B cell (primary cell): Measurements from ENCODE around the gene TET3. TPM values are rescaled to one million over a fixed set of nuclear protein-coding genes. Genes with fewer than 3 reads are reported as not detected.
A peak's percentile ranks its signal among the peaks of the same experiment; 100 is the strongest.

Experiments used
- ATAC-seq: fragments of 200-7000 bp; cut with Tn5 transposase; one replicate; pipeline ENCODE4 v1.10.0; 2021; ENCODE audit warnings: low read depth, mild to moderate bottlenecking, moderate number of reproducible peaks, moderate library complexity
- CTCF ChIA-PET: fragments of 350-600 bp; sonication (Branson Sonifier 250); formaldehyde crosslinking; loops from one replicate; lab custom pipeline; 2021; ENCODE audit warnings: antibody characterized with exemption, inconsistent platforms; lab: Charles Lee
- POLR2A ChIA-PET: fragments of 350-600 bp; sonication (Branson Sonifier 250); formaldehyde crosslinking; loops from one replicate; lab custom pipeline; 2021; ENCODE audit warnings: antibody characterized with exemption; lab: Charles Lee
- DNase-seq: peaks from one replicate; pipeline ENCODE4 v3.0.0; 2013
- H2AFZ ChIP-seq: 2 replicates; pipeline ENCODE4 v1.6.1; 2012; ENCODE audit warnings: mild to moderate bottlenecking, low read depth, low read length; ENCODE audit not compliant: insufficient read depth, poor library complexity, severe bottlenecking
- H3K27ac ChIP-seq, 2 donors: 1 replicate in 1 of 2; 2 replicates in 1 of 2; pipeline ENCODE4 v1.5.1; 2012 to 2013; ENCODE audit warnings: low read length in 2 of 2, mild to moderate bottlenecking in 2 of 2, moderate library complexity in 1 of 2
- H3K27me3 ChIP-seq, 4 experiments: fragments of 200-600 bp in 1 of 4; sonication (generic) in 1 of 4; replicated peaks in 1 of 4; 1 replicate in 2 of 4; 2 replicates in 2 of 4; pipeline versions ENCODE4 v1.6.1 to v1.7.0; 2013 to 2016; ENCODE audit warnings: low read length in 3 of 4, mild to moderate bottlenecking in 2 of 4, mixed read lengths in 1 of 4, moderate library complexity in 1 of 4; ENCODE audit not compliant: insufficient read depth in 4 of 4, control insufficient read depth in 3 of 4; ENCODE audit errors: control extremely low read depth in 1 of 4
- H3K36me3 ChIP-seq, 2 experiments: replicated peaks in 1 of 2; 1 replicate in 1 of 2; 2 replicates in 1 of 2; pipeline versions ENCODE4 v1.6.1 to v1.7.1; 2013; ENCODE audit warnings: low read length in 1 of 2; ENCODE audit not compliant: insufficient read depth in 2 of 2, control insufficient read depth in 1 of 2; ENCODE audit errors: control extremely low read depth in 1 of 2, extremely low read depth in 1 of 2
- H3K4me1 ChIP-seq, 2 donors: fragments of 200-600 bp in 1 of 2; sonication (generic) in 1 of 2; 1 replicate in 1 of 2; 2 replicates in 1 of 2; pipeline versions ENCODE4 v1.5.1 to v1.6.1; 2013 to 2017; ENCODE audit warnings: low read length in 2 of 2; ENCODE audit not compliant: control insufficient read depth in 2 of 2, insufficient read depth in 2 of 2
- H3K4me2 ChIP-seq: replicated peaks from 2 replicates; pipeline ENCODE3; 2012; ENCODE audit warnings: mild to moderate bottlenecking, low read depth, low read length; ENCODE audit not compliant: poor library complexity, severe bottlenecking
- H3K4me3 ChIP-seq, 5 experiments: fragments of 200-600 bp in 1 of 5; sonication (generic) in 1 of 5; 1 replicate in 3 of 5; 2 replicates in 2 of 5; pipeline versions ENCODE4 v1.5.1 to v1.7.0; 2011 to 2016; ENCODE audit warnings: low read length in 4 of 5, mild to moderate bottlenecking in 4 of 5, low read depth in 2 of 5, control low read depth in 1 of 5, moderate library complexity in 1 of 5; ENCODE audit not compliant: insufficient read depth in 1 of 5; ENCODE audit errors: control extremely low read depth in 1 of 5, extremely low read depth in 1 of 5
- H3K79me2 ChIP-seq: fragments of 200-600 bp; sonication (generic); one replicate; pipeline ENCODE4 v1.6.0; 2016; ENCODE audit warnings: low read length; ENCODE audit not compliant: control insufficient read depth, insufficient read depth
- H3K9ac ChIP-seq: fragments of 200-600 bp; sonication (generic); 2 replicates; pipeline ENCODE4 v1.6.1; 2017; ENCODE audit warnings: mild to moderate bottlenecking, low read length, moderate library complexity
- H3K9me3 ChIP-seq, 3 donors: one replicate each; pipeline versions ENCODE4 v1.6.1 to v1.7.1; 2013; ENCODE audit warnings: low read length in 2 of 3; ENCODE audit not compliant: control insufficient read depth in 2 of 3, insufficient read depth in 1 of 3; ENCODE audit errors: control extremely low read depth in 1 of 3
- H4K20me1 ChIP-seq: 2 replicates; pipeline ENCODE4 v1.6.0; 2012; ENCODE audit warnings: mild to moderate bottlenecking, low read length; ENCODE audit not compliant: insufficient read depth, control insufficient read depth, poor library complexity, severe bottlenecking
- H3K27ac Mint-ChIP-seq: one replicate; pipeline ENCODE4 v1.8.0; 2021; ENCODE audit warnings: mixed read lengths
- H3K27me3 Mint-ChIP-seq: one replicate; pipeline ENCODE4 v1.8.0; 2021; ENCODE audit warnings: mixed read lengths
- H3K4me1 Mint-ChIP-seq: one replicate; pipeline ENCODE4 v1.8.0; 2021; ENCODE audit warnings: mixed read lengths
- H3K4me3 Mint-ChIP-seq: one replicate; pipeline ENCODE4 v1.8.0; 2021; ENCODE audit warnings: mixed read lengths
- H3K9me3 Mint-ChIP-seq: one replicate; pipeline ENCODE4 v1.8.0; 2022; ENCODE audit warnings: mixed read lengths; ENCODE audit not compliant: insufficient read depth
- CTCF ChIP-seq: fragments of 200-600 bp; IDR thresholded peaks from one replicate; pipeline ENCODE4 v1.8.0; 2022; ENCODE audit warnings: antibody characterized with exemption, mild to moderate bottlenecking
- EZH2 ChIP-seq: IDR thresholded peaks from 2 replicates; pipeline ENCODE4 v1.6.1; 2012; ENCODE audit warnings: borderline replicate concordance, low read depth, mild to moderate bottlenecking, moderate library complexity, low read length; ENCODE audit not compliant: insufficient read depth, poor library complexity, severe bottlenecking
- WGBS: methylation state at CpG from one replicate; pipeline ENCODE4 v1.1.5; 2013; ENCODE audit warnings: missing lambda C conversion rate; ENCODE audit not compliant: insufficient coverage; 5-methylcytosine and 5-hydroxymethylcytosine counted together
- intact Hi-C: fragments of 100-400 bp; cut with micrococcal nuclease; formaldehyde crosslinking; loops from one replicate; pipeline ENCODE4 v1.10.0; 2022
- polyA minus RNA-seq: library from RNA; depleted of rRNA, polyadenylated mRNA; stranded (reverse); fragments of >200 nt; gene quantifications from 2 replicates; pipeline ENCODE4 v1.2.3, GENCODE V29; 2012
- polyA plus RNA-seq: library from polyadenylated mRNA; depleted of rRNA; stranded (reverse); fragments of >200 nt; gene quantifications from 2 replicates; pipeline ENCODE4 v1.2.3, GENCODE V29; 2012
- total RNA-seq, 2 donors: library from RNA; stranded (reverse); fragments of 120-200 nt in 1 of 2; gene quantifications; 1 replicate in 1 of 2; 2 replicates in 1 of 2; pipeline versions ENCODE4 v1.2.3 to v1.2.4, GENCODE V29; 2013 to 2022

TET3 gene
- total RNA-seq = 43.9 and 44.3 TPM in 2 replicates
- 6.8 TPM for total RNA-seq (2013)
- 4.7 and 8.2 TPM in 2 replicates for polyA plus RNA-seq
- polyA minus RNA-seq = 10.6 and 26.3 TPM in 2 replicates

- peak within 1 kb of the TSS; percentile 72 for H2AFZ ChIP-seq
- peak within 1 kb of the TSS; percentile 71 for H3K9ac ChIP-seq
- POLR2A ChIA-PET = no interaction called here
- H3K9me3 ChIP-seq = no peaks in the 10 kb centered on the region
- H3K4me1 ChIP-seq = peaks cover 60 to 73% of the 10 kb centered on the region in 2 donors
- Mint-ChIP-seq H3K27me3 (peaks cover 3% of the 10 kb centered on the region), H3K9me3 (no peaks in the 10 kb centered on the region), H3K4me1 (peaks cover 75% of the 10 kb centered on the region), H3K27ac (peak within 1 kb of the TSS; percentile 89), H3K4me3 (peak within 1 kb of the TSS; percentile 82)
- peak within 1 kb of the TSS; percentile 71 to 72 for H3K27ac ChIP-seq
- under 1% methylated on average over 80 of the region's 85 CpGs for WGBS
- DNase-seq (peak; percentile 87), ATAC-seq (peak; percentile 59)
- H4K20me1 ChIP-seq = peaks cover 37% of the 10 kb centered on the region
- peaks cover 0 to 9% (median 2%) of the 10 kb centered on the region in 4 experiments for H3K27me3 ChIP-seq
- intact Hi-C loops = loop anchor here (1.0 to 5.0 kb wide), 4 partner anchors 14 to 164 kb away; no protein-coding TSS in a partner anchor
- peaks cover 4 to 20% of the 10 kb centered on the region in 2 experiments for H3K36me3 ChIP-seq
- TF ChIP-seq CTCF = no peak
- TF ChIP-seq EZH2 = no peak
- CTCF ChIA-PET = interaction anchor here (0.5 kb wide), 1 partner anchor 39 kb away, joined by 3 read pairs; no protein-coding TSS in a partner anchor
- H3K79me2 ChIP-seq = peaks cover 39% of the 10 kb centered on the region
- peak within 1 kb of the TSS; percentile 53 to 78 (median 66) for H3K4me3 ChIP-seq
- H3K4me2 ChIP-seq = peak within 1 kb of the TSS; percentile 95
These were observed at the start of gene TET3 for GRCh38 chr2:73984203-73984921. Gene TET3, plus strand, starts transcription at chr2:73984910. Its CDS starts 1,494 bp downstream, at chr2:73986404.

- Histone ChIP-seq H3K27me3 (no peaks in the 10 kb centered on the region), H3K9ac (no peak overlapping the region), H3K36me3 (peaks cover 11 to 63% of the 10 kb centered on the region in 2 experiments), H3K4me2 (no peak overlapping the region), H3K27ac (no peak overlapping the region), H3K9me3 (no peaks in the 10 kb centered on the region), H2AFZ (no peak overlapping the region), H3K4me1 (peaks cover 0 to 12% of the 10 kb centered on the region in 2 donors), H3K4me3 (no peak overlapping the region), H4K20me1 (peaks cover 68% of the 10 kb centered on the region), H3K79me2 (peaks cover 96% of the 10 kb centered on the region)
- ChIA-PET POLR2A (no interaction called here), CTCF (interaction anchor here (1.0 kb wide), 1 partner anchor 27 kb away, joined by 4 read pairs; no protein-coding TSS in a partner anchor)
- Mint-ChIP-seq H3K27me3 (no peaks in the 10 kb centered on the region), H3K27ac (no peak overlapping the region), H3K9me3 (no peaks in the 10 kb centered on the region), H3K4me3 (no peak overlapping the region), H3K4me1 (peaks cover 56% of the 10 kb centered on the region)
- ATAC-seq (no peak), DNase-seq (no peak)
- intact Hi-C loops = no loop called here
- no peak for TF ChIP-seq CTCF
- no peak for TF ChIP-seq EZH2
These were observed 49.1 kb upstream of the TET3 start for GRCh38 chr2:73935641-73936040.
